GM12878 (cell line): ENCODE measurements around the gene SNCG.
"Not testable (repeated sequence)": the region's sequence is repeated elsewhere in the genome, so short reads cannot be mapped to it uniquely, and the experiment has no call there.

ENCODE experiments used
- CREB1 ChIP-seq: IDR thresholded peaks from 2 replicates; pipeline ENCODE4 v1.6.1; 2012; ENCODE audit warnings: low read depth, mild to moderate bottlenecking, inconsistent platforms
- ETV6 ChIP-seq, 2 experiments: fragments of 450-650 bp in 1 of 2; IDR thresholded peaks in 1 of 2; conservative IDR thresholded peaks in 1 of 2; 2 replicates each; pipeline ENCODE4 v1.6.1; 2014; ENCODE audit warnings: antibody characterized with exemption in 1 of 2, borderline replicate concordance in 1 of 2, low read depth in 1 of 2, mild to moderate bottlenecking in 1 of 2, moderate library complexity in 1 of 2
- EZH2 ChIP-seq: IDR thresholded peaks from 2 replicates; pipeline ENCODE4 v1.6.1; 2012; ENCODE audit warnings: low read depth, mild to moderate bottlenecking, control low read depth, inconsistent platforms, low read length, borderline replicate concordance; ENCODE audit not compliant: control insufficient read depth
- POLR2AphosphoS5 ChIP-seq: IDR thresholded peaks from 2 replicates; pipeline ENCODE4 v1.6.1; 2011; ENCODE audit warnings: mild to moderate bottlenecking, low read length, inconsistent platforms
- SREBF2 ChIP-seq: IDR thresholded peaks from 2 replicates; pipeline ENCODE4 v1.6.1; 2012; ENCODE audit warnings: mild to moderate bottlenecking, low read length
- ZNF622 ChIP-seq: fragments of 450-650 bp; IDR thresholded peaks from 2 replicates; pipeline ENCODE4 v1.6.1; 2017; ENCODE audit warnings: mild to moderate bottlenecking, inconsistent platforms
- TF ChIP-seq, protein P1 (sequence below), 3 experiments: IDR thresholded peaks in 2 of 3; conservative IDR thresholded peaks in 1 of 3; 2 replicates each; pipeline ENCODE4 v1.5.1; 2011; ENCODE audit warnings: low read depth in 3 of 3, low read length in 3 of 3, mild to moderate bottlenecking in 3 of 3, control low read depth in 2 of 3, moderate library complexity in 2 of 3, inconsistent platforms in 1 of 3, mixed read lengths in 1 of 3; ENCODE audit not compliant: control insufficient read depth in 2 of 3, insufficient read depth in 1 of 3; ENCODE audit errors: extremely low read depth in 1 of 3

DNA sequence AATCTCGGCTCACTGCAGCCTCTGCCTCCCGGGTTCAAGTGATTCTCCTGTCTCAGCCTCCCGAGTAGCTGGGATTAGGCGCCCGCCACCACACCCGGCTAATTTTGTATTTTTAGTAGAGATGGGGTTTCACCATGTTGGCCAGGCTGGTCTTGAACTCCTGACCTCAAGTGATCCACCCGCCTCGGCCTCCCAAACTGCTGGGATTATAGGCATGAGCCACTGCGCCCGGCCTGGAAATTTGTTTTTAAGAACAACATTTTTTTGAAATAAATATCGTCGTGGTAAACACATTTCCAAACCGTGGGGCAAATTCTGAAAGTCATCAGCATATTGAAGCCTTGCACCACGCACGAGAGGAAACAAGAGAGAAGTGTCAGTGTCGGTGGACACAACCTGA lies 18.3 kb upstream of the SNCG start:
- not testable (repeated sequence) for TF ChIP-seq CREB1; ZNF622; EZH2; ETV6 (conservative IDR thresholded peaks at IDR 0.05 in 1 of 2, IDR thresholded peaks at IDR 0.05 in 1 of 2; ENCODE audit: borderline replicate concordance in 1 of 2, low read depth in 1 of 2); SREBF2; POLR2AphosphoS5
- TF ChIP-seq, protein P1, sequence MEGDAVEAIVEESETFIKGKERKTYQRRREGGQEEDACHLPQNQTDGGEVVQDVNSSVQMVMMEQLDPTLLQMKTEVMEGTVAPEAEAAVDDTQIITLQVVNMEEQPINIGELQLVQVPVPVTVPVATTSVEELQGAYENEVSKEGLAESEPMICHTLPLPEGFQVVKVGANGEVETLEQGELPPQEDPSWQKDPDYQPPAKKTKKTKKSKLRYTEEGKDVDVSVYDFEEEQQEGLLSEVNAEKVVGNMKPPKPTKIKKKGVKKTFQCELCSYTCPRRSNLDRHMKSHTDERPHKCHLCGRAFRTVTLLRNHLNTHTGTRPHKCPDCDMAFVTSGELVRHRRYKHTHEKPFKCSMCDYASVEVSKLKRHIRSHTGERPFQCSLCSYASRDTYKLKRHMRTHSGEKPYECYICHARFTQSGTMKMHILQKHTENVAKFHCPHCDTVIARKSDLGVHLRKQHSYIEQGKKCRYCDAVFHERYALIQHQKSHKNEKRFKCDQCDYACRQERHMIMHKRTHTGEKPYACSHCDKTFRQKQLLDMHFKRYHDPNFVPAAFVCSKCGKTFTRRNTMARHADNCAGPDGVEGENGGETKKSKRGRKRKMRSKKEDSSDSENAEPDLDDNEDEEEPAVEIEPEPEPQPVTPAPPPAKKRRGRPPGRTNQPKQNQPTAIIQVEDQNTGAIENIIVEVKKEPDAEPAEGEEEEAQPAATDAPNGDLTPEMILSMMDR (IDR thresholded peaks at IDR 0.05 in 2 of 3, conservative IDR thresholded peaks at IDR 0.05 in 1 of 3; ENCODE audit: control insufficient read depth in 2 of 3, extremely low read depth in 1 of 3, insufficient read depth in 1 of 3, low read depth in 3 of 3, low read length in 3 of 3), result not testable (repeated sequence)
